NCI-H187 (cell line): Measurements from ENCODE around the gene UMOD.
A peak's percentile ranks its signal among the peaks of the same experiment; 100 is the strongest.

Experiments used
- DNase-seq, 2 experiments: peaks; one replicate each; lab custom pipeline; 2025; lab: John Stamatoyannopoulos, UW

UMOD gene

GRCh38 chr16:20363191-20363590, 10.7 kb upstream of the UMOD start:
- no peak for DNase-seq

- no peak for DNase-seq
These were observed 7.5 kb upstream of the UMOD start for GRCh38 chr16:20359997-20360396.

GRCh38 chr16:20355114-20355782, 2.7 kb upstream of the UMOD start:
- no peak for DNase-seq

GRCh38 chr16:20353379-20353778, 864 bp upstream of the UMOD start:
- no peak for DNase-seq

- no peak for DNase-seq
These were observed 2.9 kb downstream of the UMOD start for GRCh38 chr16:20349615-20350014.

GRCh38 chr16:20348365-20349185, 3.9 kb downstream of the UMOD start:
- DNase-seq, result no peak

GRCh38 chr16:20347666-20348364, 4.7 kb downstream of the UMOD start:
- DNase-seq, result no peak

- DNase-seq, result no peak
These were observed 7.9 kb downstream of the UMOD start for GRCh38 chr16:20344611-20345010.

GRCh38 chr16:20339744-20340143, 12.8 kb downstream of the UMOD start:
- DNase-seq, result no peak

- DNase-seq, result no peak
These were observed 15.6 kb downstream of the UMOD start for GRCh38 chr16:20336955-20337354.

- no peak for DNase-seq
These were observed 18.1 kb downstream of the UMOD start for GRCh38 chr16:20334396-20334795.

- no peak for DNase-seq
These were observed 19.4 kb downstream of the UMOD start for GRCh38 chr16:20333120-20333519.

- DNase-seq, result no peak
These were observed 20.1 kb downstream of the UMOD start for GRCh38 chr16:20332411-20332810.

GRCh38 chr16:20331635-20332034, 20.9 kb downstream of the UMOD start:
- no peak for DNase-seq

GRCh38 chr16:20329392-20330138, 22.9 kb downstream of the UMOD start:
- no peak for DNase-seq

- no peak for DNase-seq
These were observed 25.0 kb downstream of the UMOD start, which contains the start of gene GP2 for GRCh38 chr16:20327444-20328041. Gene GP2, minus strand, starts transcription at chr16:20327513. Its CDS starts 1,082 bp downstream, at chr16:20326431.

- no peak for DNase-seq
These were observed 26.2 kb downstream of the UMOD start for GRCh38 chr16:20326321-20326720.

- no peak for DNase-seq
These were observed 27.5 kb downstream of the UMOD start for GRCh38 chr16:20325005-20325404.

GRCh38 chr16:20323591-20324117, 28.9 kb downstream of the UMOD start:
- peak; percentile 49 to 73 for DNase-seq

GRCh38 chr16:20322696-20323095, 29.8 kb downstream of the UMOD start:
- no peak for DNase-seq

- DNase-seq, result no peak
These were observed 30.8 kb downstream of the UMOD start for GRCh38 chr16:20321671-20322070.
